ENCODE measurements around the gene KRT74.

The KRT74 gene

GRCh38 chr12:52579468-52580465, 6.1 kb upstream of the KRT74 start:
- DNase-seq (no peak), ATAC-seq (replicated peaks) (no peak)
- H3K36me3 Mint-ChIP-seq (ENCODE audit: insufficient read depth), result peaks cover 4% of the 10 kb centered on the region
- H3K4me1 Mint-ChIP-seq (ENCODE audit: low read depth in 2 of 2), result peaks cover 20 to 37% of the 10 kb centered on the region in 2 donors
- peak overlapping the region in 1 of 2 donors; percentile 76 for H3K27ac Mint-ChIP-seq
- H3K9me3 Mint-ChIP-seq, result no peaks in the 10 kb centered on the region
- H3K27me3 Mint-ChIP-seq, result peaks cover 8 to 40% of the 10 kb centered on the region in 2 donors
- no peak overlapping the region for H3K4me3 Mint-ChIP-seq

- H3K9me3 Mint-ChIP-seq, result no peaks in the 10 kb centered on the region
- no peak for DNase-seq
- H3K27ac Mint-ChIP-seq, result no peak overlapping the region
- no peak overlapping the region for H3K4me3 Mint-ChIP-seq
- H3K36me3 Mint-ChIP-seq (ENCODE audit: insufficient read depth), result peaks cover 4% of the 10 kb centered on the region
- peaks cover 8 to 42% of the 10 kb centered on the region in 2 donors for H3K27me3 Mint-ChIP-seq
- peaks cover 20 to 29% of the 10 kb centered on the region in 2 donors for H3K4me1 Mint-ChIP-seq (ENCODE audit: low read depth in 2 of 2)
- ATAC-seq (replicated peaks), result no peak
These were observed 4.8 kb upstream of the KRT74 start for GRCh38 chr12:52578469-52578868.

GRCh38 chr12:52577316-52577715, 3.7 kb upstream of the KRT74 start:
- H3K27me3 Mint-ChIP-seq, result peaks cover 8 to 50% of the 10 kb centered on the region in 2 donors
- H3K36me3 Mint-ChIP-seq (ENCODE audit: insufficient read depth), result peaks cover 4% of the 10 kb centered on the region

GRCh38 chr12:52575948-52576347, 2.3 kb upstream of the KRT74 start:
- H3K36me3 Mint-ChIP-seq (ENCODE audit: insufficient read depth), result peaks cover 4% of the 10 kb centered on the region
- peaks cover 16 to 32% of the 10 kb centered on the region in 2 donors for H3K4me1 Mint-ChIP-seq (ENCODE audit: low read depth in 2 of 2)
- no peak overlapping the region for H3K27ac Mint-ChIP-seq
- no peaks in the 10 kb centered on the region for H3K9me3 Mint-ChIP-seq
- DNase-seq, result no peak
- H3K27me3 Mint-ChIP-seq, result peaks cover 8 to 50% of the 10 kb centered on the region in 2 donors
- peak; percentile 21 for ATAC-seq (replicated peaks)
- no peak overlapping the region for H3K4me3 Mint-ChIP-seq

More at GRCh38 chr12:52577316-52577715, 3.7 kb upstream of the KRT74 start:
- Mint-ChIP-seq H3K9me3 (no peaks in the 10 kb centered on the region), H3K27ac (no peak overlapping the region), H3K4me3 (no peak overlapping the region), H3K4me1 (ENCODE audit: low read depth in 2 of 2) (peaks cover 16 to 29% of the 10 kb centered on the region in 2 donors)
- ATAC-seq (replicated peaks) (no peak), DNase-seq (no peak)

GRCh38 chr12:52575256-52575655, 1.6 kb upstream of the KRT74 start:
- Mint-ChIP-seq H3K27ac (no peak overlapping the region), H3K36me3 (ENCODE audit: insufficient read depth) (peaks cover 4% of the 10 kb centered on the region), H3K27me3 (peaks cover 2 to 50% of the 10 kb centered on the region in 2 donors), H3K4me3 (no peak overlapping the region), H3K4me1 (ENCODE audit: low read depth in 2 of 2) (peaks cover 12 to 26% of the 10 kb centered on the region in 2 donors), H3K9me3 (no peaks in the 10 kb centered on the region)
- DNase-seq, result no peak
- ATAC-seq (replicated peaks), result no peak

GRCh38 chr12:52573306-52573705, 337 bp downstream of the KRT74 start:
- Mint-ChIP-seq H3K4me1 (ENCODE audit: low read depth in 2 of 2) (peaks cover 13 to 28% of the 10 kb centered on the region in 2 donors), H3K27ac (no peak overlapping the region), H3K27me3 (peaks cover 0 to 49% of the 10 kb centered on the region in 2 donors), H3K36me3 (ENCODE audit: insufficient read depth) (peaks cover 4% of the 10 kb centered on the region), H3K4me3 (no peak overlapping the region), H3K9me3 (no peaks in the 10 kb centered on the region)
- DNase-seq, result no peak
- no peak for ATAC-seq (replicated peaks)

- Mint-ChIP-seq H3K4me1 (ENCODE audit: low read depth in 2 of 2) (peaks cover 24 to 49% of the 10 kb centered on the region in 2 donors), H3K36me3 (ENCODE audit: insufficient read depth) (peaks cover 6% of the 10 kb centered on the region), H3K9me3 (no peaks in the 10 kb centered on the region), H3K4me3 (no peak overlapping the region), H3K27me3 (peaks cover 0 to 56% of the 10 kb centered on the region in 2 donors), H3K27ac (peak overlapping the region; percentile 39 to 79)
- ATAC-seq (replicated peaks) (no peak), DNase-seq (no peak)
These were observed 3.1 kb downstream of the KRT74 start for GRCh38 chr12:52570511-52570910.

GRCh38 chr12:52568111-52568510, 5.5 kb downstream of the KRT74 start:
- Mint-ChIP-seq H3K27ac (peak overlapping the region; percentile 94 to 97), H3K4me1 (ENCODE audit: low read depth in 2 of 2) (peaks cover 26 to 41% of the 10 kb centered on the region in 2 donors), H3K36me3 (ENCODE audit: insufficient read depth) (peaks cover 6% of the 10 kb centered on the region), H3K4me3 (peak overlapping the region; percentile 65 to 76), H3K9me3 (no peaks in the 10 kb centered on the region), H3K27me3 (peaks cover 0 to 66% of the 10 kb centered on the region in 2 donors)
- DNase-seq (no peak), ATAC-seq (replicated peaks) (no peak)

- H3K27ac Mint-ChIP-seq, result peak overlapping the region; percentile 94 to 97
These were observed 6.8 kb downstream of the KRT74 start for GRCh38 chr12:52566847-52567291.

GRCh38 chr12:52564582-52564981, 9.1 kb downstream of the KRT74 start:
- ATAC-seq (replicated peaks), result no peak
- no peaks in the 10 kb centered on the region for H3K9me3 Mint-ChIP-seq

More at GRCh38 chr12:52566847-52567291, 6.8 kb downstream of the KRT74 start:
- peaks cover 0 to 54% of the 10 kb centered on the region in 2 donors for H3K27me3 Mint-ChIP-seq
- no peaks in the 10 kb centered on the region for H3K9me3 Mint-ChIP-seq
- H3K4me3 Mint-ChIP-seq, result peak overlapping the region; percentile 65 to 76
- peak; percentile 76 to 86 (median 77) for DNase-seq
- H3K4me1 Mint-ChIP-seq (ENCODE audit: low read depth in 2 of 2), result peaks cover 24 to 31% of the 10 kb centered on the region in 2 donors
- H3K36me3 Mint-ChIP-seq (ENCODE audit: insufficient read depth), result peaks cover 6% of the 10 kb centered on the region
- peak; percentile 89 for ATAC-seq (replicated peaks)

GRCh38 chr12:52561880-52562449, 11.7 kb downstream of the KRT74 start:
- ATAC-seq (replicated peaks), result no peak
- Mint-ChIP-seq H3K27me3 (peaks cover 0 to 57% of the 10 kb centered on the region in 2 donors), H3K4me1 (ENCODE audit: low read depth in 2 of 2) (peaks cover 44 to 57% of the 10 kb centered on the region in 2 donors), H3K36me3 (ENCODE audit: insufficient read depth) (peaks cover 6% of the 10 kb centered on the region), H3K9me3 (no peaks in the 10 kb centered on the region), H3K4me3 (no peak overlapping the region), H3K27ac (peak overlapping the region in 1 of 2 donors; percentile 63)
- no peak for DNase-seq

More at GRCh38 chr12:52564582-52564981, 9.1 kb downstream of the KRT74 start:
- no peak for DNase-seq
- peaks cover 9% of the 10 kb centered on the region for H3K36me3 Mint-ChIP-seq (ENCODE audit: insufficient read depth)
- H3K27me3 Mint-ChIP-seq, result peaks cover 0 to 42% of the 10 kb centered on the region in 2 donors
- H3K4me1 Mint-ChIP-seq (ENCODE audit: low read depth in 2 of 2), result peaks cover 36 to 52% of the 10 kb centered on the region in 2 donors
- H3K27ac Mint-ChIP-seq, result no peak overlapping the region
- no peak overlapping the region for H3K4me3 Mint-ChIP-seq

GRCh38 chr12:52559979-52560378, 13.7 kb downstream of the KRT74 start:
- H3K4me1 Mint-ChIP-seq (ENCODE audit: low read depth in 2 of 2), result peaks cover 44 to 62% of the 10 kb centered on the region in 2 donors
- H3K27ac Mint-ChIP-seq, result peak overlapping the region; percentile 88 to 90
- H3K36me3 Mint-ChIP-seq (ENCODE audit: insufficient read depth), result peaks cover 7% of the 10 kb centered on the region
- H3K9me3 Mint-ChIP-seq, result no peaks in the 10 kb centered on the region
- DNase-seq (no peak), ATAC-seq (replicated peaks) (peak; percentile 11)
- H3K27me3 Mint-ChIP-seq, result peaks cover 0 to 38% of the 10 kb centered on the region in 2 donors
- H3K4me3 Mint-ChIP-seq, result peak overlapping the region; percentile 63 to 73

GRCh38 chr12:52558781-52559445, 14.7 kb downstream of the KRT74 start:
- Mint-ChIP-seq H3K36me3 (ENCODE audit: insufficient read depth) (peaks cover 7% of the 10 kb centered on the region), H3K27me3 (peaks cover 0 to 30% of the 10 kb centered on the region in 2 donors), H3K4me1 (ENCODE audit: low read depth in 2 of 2) (peaks cover 41 to 73% of the 10 kb centered on the region in 2 donors), H3K27ac (peak overlapping the region; percentile 88 to 90), H3K9me3 (no peaks in the 10 kb centered on the region), H3K4me3 (peak overlapping the region; percentile 73 to 82)
- DNase-seq, result peak in 1 of 3 experiments; percentile 45
- ATAC-seq (replicated peaks), result peak; percentile 35

Measured in effector memory CD8-positive, alpha-beta T cell (primary cell).